Progenitor cell of endocrine pancreas (in vitro differentiated cells): ENCODE measurements around the gene MEGF10. TPM values are rescaled to one million over a fixed set of nuclear protein-coding genes. Genes with fewer than 3 reads are reported as not detected.

Experiments
- DNase-seq: peaks from one replicate; pipeline ENCODE4 v3.0.0; 2021; ENCODE audit warnings: low spot score; ENCODE audit not compliant: unreplicated experiment
- H3K27ac Mint-ChIP-seq: 2 replicates; pipeline ENCODE4 v1.8.0; 2021; ENCODE audit warnings: mild to moderate bottlenecking, moderate library complexity, mixed read lengths
- H3K27me3 Mint-ChIP-seq: 2 replicates; pipeline ENCODE4 v1.8.0; 2021; ENCODE audit warnings: mixed read lengths
- H3K36me3 Mint-ChIP-seq: 2 replicates; pipeline ENCODE4 v1.8.0; 2022; ENCODE audit warnings: mixed read lengths; ENCODE audit not compliant: insufficient read depth
- H3K4me1 Mint-ChIP-seq: 2 replicates; pipeline ENCODE4 v1.8.0; 2021; ENCODE audit warnings: low read depth, mixed read lengths
- H3K4me3 Mint-ChIP-seq: 2 replicates; pipeline ENCODE4 v1.8.0; 2021; ENCODE audit warnings: low read depth, mild to moderate bottlenecking, moderate library complexity, mixed read lengths
- H3K9me3 Mint-ChIP-seq: 2 replicates; pipeline ENCODE4 v1.8.0; 2021; ENCODE audit warnings: low read depth, mixed read lengths
- total RNA-seq: library from RNA; stranded (reverse); gene quantifications from 2 replicates; pipeline ENCODE4 v1.2.1, GENCODE V29; 2021
- TF ChIP-seq, protein P1 (sequence below): fragments of 200-600 bp; sonication (generic); IDR thresholded peaks from one replicate; pipeline ENCODE4 v1.5.0; 2021; ENCODE audit warnings: antibody characterized with exemption, mild to moderate bottlenecking; ENCODE audit not compliant: unreplicated experiment

Gene MEGF10
- total RNA-seq, 1 donor from 2014 or later = 12.5 TPM

DNA sequence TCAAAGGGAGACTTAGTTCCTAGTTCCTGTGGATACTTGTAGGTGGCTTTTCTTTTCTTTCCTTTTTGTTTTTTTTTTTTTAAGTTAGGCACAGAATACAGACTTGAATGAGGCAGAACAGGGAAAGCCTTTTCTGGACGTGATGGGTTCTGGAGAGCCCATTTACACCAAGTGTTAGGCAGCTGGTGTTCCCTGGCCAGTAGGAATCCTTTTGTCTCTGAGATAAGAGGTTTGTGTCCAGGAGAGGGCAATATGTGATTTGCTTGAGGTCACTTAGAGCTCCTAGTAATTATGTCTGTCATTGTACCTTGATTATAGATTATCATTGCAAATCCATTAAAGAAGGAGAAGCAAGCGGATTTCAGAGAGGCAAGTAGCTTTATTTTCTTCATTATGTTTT, 9.1 kb downstream of the MEGF10 start:
- no peak for DNase-seq
- H3K27me3 Mint-ChIP-seq = peaks cover 4% of the 10 kb centered on the region
- peaks cover 9% of the 10 kb centered on the region for H3K4me1 Mint-ChIP-seq
- H3K9me3 Mint-ChIP-seq = no peaks in the 10 kb centered on the region
- H3K4me3 Mint-ChIP-seq = no peak overlapping the region
- TF ChIP-seq, protein P1, sequence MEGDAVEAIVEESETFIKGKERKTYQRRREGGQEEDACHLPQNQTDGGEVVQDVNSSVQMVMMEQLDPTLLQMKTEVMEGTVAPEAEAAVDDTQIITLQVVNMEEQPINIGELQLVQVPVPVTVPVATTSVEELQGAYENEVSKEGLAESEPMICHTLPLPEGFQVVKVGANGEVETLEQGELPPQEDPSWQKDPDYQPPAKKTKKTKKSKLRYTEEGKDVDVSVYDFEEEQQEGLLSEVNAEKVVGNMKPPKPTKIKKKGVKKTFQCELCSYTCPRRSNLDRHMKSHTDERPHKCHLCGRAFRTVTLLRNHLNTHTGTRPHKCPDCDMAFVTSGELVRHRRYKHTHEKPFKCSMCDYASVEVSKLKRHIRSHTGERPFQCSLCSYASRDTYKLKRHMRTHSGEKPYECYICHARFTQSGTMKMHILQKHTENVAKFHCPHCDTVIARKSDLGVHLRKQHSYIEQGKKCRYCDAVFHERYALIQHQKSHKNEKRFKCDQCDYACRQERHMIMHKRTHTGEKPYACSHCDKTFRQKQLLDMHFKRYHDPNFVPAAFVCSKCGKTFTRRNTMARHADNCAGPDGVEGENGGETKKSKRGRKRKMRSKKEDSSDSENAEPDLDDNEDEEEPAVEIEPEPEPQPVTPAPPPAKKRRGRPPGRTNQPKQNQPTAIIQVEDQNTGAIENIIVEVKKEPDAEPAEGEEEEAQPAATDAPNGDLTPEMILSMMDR = no peak
- H3K27ac Mint-ChIP-seq = no peak overlapping the region
- no peaks in the 10 kb centered on the region for H3K36me3 Mint-ChIP-seq

DNA sequence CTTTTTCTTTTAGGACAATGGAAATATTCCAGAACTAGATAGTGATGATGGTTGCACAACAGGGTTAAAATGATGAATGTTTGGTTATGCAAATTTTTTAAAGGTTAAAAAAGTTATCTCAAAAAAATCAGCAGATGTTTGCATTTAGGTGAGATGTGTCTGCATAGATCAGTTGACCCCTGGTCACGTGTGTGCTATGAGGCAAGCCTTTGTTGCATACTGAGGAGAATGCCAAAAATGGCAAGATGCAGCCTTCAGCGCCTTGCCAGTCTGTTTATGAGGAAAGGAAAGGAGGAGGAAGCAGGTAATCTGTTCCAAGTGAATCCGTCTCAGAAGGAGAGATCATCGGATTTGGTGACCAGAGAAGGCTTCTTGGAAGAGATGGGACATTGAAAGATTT, 11.9 kb downstream of the MEGF10 start:
- Mint-ChIP-seq H3K9me3 (no peaks in the 10 kb centered on the region), H3K27ac (no peak overlapping the region), H3K36me3 (no peaks in the 10 kb centered on the region), H3K27me3 (peaks cover 4% of the 10 kb centered on the region), H3K4me3 (no peak overlapping the region), H3K4me1 (peaks cover 9% of the 10 kb centered on the region)
- DNase-seq = no peak
- TF ChIP-seq, protein P1 = no peak

DNA sequence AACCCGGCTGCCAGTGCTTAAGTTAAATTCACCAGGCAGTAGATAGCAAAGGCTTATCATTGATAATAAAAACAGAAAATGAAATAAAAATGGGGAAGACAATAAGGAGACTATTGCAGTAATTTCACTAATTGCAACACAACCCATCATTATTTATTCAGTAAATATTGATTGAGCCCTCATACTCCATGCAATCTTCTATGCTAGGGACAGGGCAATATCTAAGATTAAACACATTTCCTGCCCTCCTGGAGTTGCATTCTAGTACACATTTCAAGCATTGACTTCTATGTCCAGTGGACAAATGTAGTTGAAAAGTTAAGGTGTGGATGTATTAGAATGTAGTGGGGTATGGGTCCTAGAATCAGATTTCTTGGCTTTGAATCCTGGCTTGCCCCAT, 12.8 kb downstream of the MEGF10 start:
- Mint-ChIP-seq H3K9me3 (no peaks in the 10 kb centered on the region), H3K4me1 (peaks cover 9% of the 10 kb centered on the region), H3K4me3 (no peak overlapping the region), H3K36me3 (no peaks in the 10 kb centered on the region), H3K27ac (no peak overlapping the region), H3K27me3 (peaks cover under 1% of the 10 kb centered on the region)
- TF ChIP-seq, protein P1 = no peak
- no peak for DNase-seq

DNA sequence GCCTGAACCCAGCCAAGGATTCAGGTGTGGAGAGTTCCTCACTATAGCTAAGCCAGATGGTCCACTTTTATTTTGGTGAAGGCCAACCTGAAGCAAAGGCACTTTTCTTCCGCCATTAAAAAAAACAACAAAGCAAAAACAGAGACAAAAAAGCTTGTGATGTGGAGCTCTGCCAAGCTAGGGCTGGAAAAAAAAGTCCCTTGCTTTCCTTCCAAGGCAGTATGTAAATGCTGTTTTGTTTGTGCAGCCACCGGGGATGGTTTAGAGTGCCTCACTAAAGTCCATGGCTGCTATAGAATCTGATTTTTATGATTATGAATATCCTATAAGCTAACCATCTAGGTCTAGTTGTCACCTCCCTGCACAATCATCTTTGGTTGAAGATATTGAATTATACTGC, 14.9 kb downstream of the MEGF10 start:
- H3K27me3 Mint-ChIP-seq = peaks cover 3% of the 10 kb centered on the region
- DNase-seq = no peak
- no peak overlapping the region for H3K4me3 Mint-ChIP-seq
- TF ChIP-seq, protein P1 = no peak
- H3K36me3 Mint-ChIP-seq = no peaks in the 10 kb centered on the region
- no peaks in the 10 kb centered on the region for H3K9me3 Mint-ChIP-seq
- H3K27ac Mint-ChIP-seq = no peak overlapping the region
- H3K4me1 Mint-ChIP-seq = peaks cover 3% of the 10 kb centered on the region

DNA sequence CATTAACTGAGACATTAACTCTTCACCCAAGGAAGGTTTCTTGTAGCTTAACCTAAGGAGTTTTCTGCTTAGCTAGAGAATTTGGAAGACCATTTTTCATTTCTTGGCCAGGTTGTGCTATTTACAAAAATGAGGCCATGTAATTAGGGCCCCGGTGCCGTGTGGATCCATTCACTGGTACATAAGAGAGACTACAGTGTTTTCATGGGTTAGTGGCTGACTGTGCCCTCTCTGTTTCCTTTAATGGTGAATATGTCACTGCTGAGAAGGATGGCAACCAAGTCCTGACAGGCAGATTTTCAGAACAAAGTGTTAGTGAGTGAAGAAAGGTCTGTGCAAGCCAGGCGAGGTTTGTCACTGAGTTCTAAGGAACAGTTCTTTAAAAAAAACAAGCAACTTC, 15.4 kb downstream of the MEGF10 start:
- Mint-ChIP-seq H3K4me3 (no peak overlapping the region), H3K27me3 (peaks cover 3% of the 10 kb centered on the region), H3K9me3 (no peaks in the 10 kb centered on the region), H3K27ac (no peak overlapping the region), H3K36me3 (no peaks in the 10 kb centered on the region), H3K4me1 (no peaks in the 10 kb centered on the region)
- DNase-seq = no peak
- TF ChIP-seq, protein P1 = no peak
